IPS DF 4.7 (cell line): ENCODE results near the gene MYLK2.

Experiments
- DNase-seq: peaks from one replicate; pipeline ENCODE4 v3.0.0-alpha.2; 2013; ENCODE audit warnings: low spot score; ENCODE audit errors: extremely low read depth

Gene MYLK2

DNA sequence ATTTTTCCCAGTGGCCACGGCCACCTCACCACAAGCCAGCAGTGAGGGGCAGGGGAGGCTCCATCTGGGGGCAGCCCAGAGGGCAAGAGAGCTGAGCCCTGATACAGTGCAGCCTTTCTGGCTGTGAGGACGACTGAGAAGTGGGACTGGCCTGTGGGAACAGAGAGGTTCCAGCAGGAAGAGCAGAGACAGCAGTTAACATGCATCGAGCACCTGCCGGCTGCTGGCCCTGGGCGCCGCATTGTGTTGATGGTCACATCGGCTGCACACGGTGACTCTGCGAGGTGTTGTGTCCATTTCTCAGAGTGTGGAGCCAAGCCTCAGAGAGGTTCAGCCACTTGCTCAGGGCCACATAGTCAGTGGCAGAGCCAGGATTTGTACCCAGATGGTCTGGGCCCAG lies 16.4 kb downstream of the MYLK2 start:
- no peak for DNase-seq

DNA sequence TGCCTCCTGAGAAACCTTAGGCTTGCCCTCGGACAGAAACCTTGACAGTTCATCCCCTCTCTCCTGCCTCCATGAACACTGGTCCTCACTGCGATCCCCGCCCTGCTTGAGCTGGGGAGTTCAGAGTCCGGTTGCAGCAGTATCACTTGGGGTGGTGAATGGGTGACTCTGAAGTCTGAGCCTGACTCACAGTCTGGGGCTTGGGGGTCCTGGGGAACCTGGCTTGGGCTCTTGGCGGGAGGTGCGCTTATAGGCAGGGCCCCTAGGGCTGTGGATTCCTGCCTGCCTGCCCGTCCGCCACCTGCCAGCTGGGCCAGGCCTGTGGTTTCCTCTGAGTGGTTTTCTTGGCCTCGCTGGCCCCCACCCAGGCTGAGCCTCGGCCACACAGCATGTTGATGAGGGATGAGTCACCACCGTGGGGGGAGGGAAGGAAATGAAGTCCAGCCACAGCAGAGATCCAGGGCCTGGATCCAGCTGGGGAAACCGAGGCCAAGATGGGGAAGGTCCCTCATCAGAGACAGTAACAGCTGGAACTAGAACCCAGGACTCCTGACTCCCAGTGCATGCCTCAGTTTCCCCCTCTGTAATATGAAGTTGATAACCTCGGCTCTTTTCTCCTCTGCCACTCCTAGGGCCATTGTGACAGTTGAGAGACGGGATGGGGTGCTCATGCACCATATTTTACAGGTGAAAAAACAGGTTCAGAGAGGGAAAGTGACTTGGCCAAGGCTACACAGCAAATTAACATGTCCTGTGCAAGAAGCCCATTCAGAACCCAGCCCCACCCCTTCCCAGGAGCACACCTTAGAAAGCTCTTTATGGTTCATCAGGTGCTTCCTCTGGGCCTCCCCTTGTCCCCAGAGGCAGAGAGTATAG lies 17.1 kb downstream of the MYLK2 start:
- no peak for DNase-seq

DNA sequence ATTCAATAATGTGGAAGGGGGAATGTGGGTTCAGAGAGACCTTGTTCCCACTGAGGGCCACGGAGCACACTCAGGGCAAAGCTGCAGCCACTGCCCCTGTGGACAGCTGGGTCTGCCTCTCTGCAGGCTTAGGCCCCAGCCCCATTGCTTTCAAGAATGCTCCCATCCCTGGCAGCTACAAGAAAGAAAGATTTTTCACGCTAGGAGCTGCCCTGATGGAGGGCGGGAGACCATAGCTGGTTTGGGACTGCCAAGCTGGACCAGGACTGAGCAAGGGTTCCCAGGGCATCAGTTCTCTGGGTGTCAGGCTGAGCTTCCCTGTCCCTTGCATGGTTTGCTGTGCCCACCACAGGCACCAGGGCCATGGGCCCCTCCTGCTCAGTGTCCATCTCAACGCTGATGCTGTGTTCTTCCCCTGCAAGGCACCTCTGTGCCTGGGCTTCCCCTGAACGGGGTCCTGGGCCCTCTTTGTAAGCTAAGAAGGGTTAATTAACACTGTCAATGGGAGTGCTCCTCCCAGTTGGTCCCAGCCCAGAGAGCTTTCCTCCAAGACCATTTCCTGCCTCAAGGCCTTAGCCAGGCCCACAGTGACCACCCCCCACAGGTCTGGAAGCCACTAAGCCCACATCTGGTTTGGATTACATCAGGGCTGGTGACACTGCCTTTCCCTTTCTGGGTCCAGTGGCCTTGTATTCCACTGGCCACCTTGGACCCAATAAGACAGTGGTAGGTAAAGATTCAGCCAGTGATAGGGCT lies 17.9 kb downstream of the MYLK2 start:
- no peak for DNase-seq

DNA sequence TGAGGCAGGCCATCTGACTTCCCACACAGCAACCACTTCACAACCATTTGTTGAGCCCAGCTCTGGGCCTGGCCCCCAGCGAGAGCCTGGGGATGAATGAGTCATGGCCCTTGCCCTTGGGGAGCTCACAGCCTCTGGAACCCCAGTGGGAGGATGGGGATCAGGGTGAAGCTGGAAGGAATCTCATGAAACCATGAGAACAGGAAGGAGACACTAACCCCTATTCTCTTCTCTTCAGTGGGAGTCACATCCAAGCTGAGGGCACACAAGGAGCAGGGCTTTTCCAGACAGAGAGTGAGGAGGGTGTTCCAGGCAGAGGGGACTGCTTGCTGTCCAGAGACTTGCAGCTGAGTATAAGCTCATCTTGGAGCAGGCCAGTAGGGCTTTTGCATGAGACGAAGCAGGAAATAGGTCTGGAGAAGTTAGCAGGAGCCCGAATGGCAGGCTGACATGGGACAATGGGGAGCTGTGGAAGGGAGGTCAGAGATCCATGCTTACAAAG lies 18.8 kb downstream of the MYLK2 start:
- DNase-seq = no peak

DNA sequence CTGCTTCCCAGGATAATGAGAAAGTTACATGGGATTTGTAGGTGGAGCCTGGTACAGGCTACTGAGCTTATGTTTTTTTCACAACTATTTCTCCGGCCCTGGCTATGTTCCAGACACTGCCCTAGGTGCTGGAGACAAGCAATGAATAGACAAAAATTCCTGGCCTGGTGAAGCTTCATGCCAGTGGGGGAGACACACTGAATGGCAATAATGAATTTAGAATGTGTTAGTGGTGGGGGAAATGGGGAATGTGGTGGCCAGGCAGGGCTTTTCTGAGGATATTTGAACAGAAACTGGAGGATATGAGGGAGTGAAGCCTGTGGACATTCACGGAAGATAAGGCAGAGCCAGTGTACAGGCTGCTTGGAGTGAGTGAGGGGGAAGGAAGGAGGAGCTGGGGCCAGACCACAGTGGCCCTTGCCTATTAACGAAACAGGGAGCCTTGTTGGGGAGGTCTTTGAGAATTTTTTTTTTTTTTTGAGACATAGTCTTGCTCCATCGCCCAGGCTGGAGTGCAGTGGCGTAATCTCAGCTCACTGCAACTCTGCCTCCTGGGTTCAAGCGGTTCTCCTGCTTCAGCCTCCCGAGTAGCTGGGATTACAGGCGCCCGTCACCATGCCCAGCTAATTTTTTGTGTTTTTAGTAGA lies 19.6 kb downstream of the MYLK2 start:
- DNase-seq = no peak

DNA sequence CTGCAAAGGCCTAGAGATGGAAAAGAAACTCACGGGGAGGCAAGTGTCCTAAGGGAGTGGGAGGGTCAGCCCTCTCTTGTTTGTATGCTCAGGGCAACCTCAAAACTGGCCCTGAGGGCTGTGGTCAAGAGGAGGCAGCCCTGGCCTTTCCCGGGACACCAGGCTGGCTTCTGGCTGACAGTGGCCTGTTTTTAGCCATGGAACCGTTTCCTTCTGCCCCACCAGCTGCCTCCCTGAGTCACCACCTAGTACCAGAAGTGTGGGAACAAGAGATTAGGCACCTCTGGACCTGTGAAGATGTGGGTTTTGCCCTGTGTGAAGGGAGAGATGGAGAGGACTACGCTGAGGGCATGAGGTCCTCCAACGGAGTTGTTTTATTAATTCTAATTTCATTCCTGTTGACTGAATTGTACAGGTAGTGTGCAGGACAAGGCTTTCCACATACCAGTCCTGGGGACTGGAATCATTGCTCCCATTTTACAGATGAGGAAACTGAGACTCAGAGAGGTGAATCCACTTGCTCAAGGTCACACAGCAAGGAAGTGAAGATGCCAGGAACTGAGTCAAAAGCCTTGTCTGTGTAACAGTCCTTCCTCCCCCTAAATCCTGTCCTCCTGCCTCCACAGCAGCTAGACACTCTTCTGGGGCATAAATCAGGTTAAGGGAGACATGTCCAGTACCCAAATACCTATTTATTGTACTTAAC lies 20.8 kb downstream of the MYLK2 start:
- DNase-seq = no peak

DNA sequence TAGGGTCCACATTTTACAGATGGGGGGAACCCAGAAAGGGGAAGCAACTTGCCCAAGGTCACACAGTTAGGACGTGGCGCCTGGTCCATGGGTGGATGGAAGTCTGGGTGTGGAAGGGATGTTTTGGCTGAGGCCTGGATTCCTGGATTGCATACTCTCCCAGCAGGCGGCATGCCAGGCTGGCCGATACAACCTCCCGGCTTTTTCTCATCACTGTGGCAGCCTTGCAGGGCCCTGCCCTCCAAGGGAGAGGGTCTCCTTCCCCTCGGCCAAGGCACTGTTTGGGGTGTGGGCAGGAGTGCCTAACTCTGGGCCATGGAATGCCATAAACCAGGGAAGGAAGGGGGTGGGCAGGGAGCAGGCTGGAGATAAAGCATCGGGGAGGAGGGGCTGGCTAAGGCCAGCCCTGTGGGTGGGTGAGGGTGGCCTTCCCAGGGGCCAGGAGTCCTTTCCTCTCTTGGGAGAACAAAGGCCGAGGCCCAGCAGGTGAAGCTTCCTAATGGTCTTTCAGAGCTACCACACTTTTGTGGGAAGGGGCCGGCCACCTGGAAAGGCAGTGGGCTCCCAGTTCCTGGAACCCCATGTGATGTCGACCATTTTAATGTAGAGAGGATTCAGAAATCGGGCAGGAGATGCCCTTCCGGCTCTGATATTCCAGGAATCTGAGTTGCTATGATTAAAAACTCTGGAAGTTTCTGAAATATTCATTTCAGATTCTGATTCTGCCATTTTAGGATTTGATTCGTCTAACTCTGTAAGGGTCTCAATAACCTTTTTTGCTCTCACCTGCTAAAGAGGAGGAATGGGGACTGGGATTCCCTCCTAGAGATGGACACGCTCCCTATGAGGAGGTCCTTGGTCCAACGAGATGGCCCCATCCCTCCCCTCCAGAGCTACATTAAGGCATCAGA lies 22.0 kb downstream of the MYLK2 start:
- no peak for DNase-seq

DNA sequence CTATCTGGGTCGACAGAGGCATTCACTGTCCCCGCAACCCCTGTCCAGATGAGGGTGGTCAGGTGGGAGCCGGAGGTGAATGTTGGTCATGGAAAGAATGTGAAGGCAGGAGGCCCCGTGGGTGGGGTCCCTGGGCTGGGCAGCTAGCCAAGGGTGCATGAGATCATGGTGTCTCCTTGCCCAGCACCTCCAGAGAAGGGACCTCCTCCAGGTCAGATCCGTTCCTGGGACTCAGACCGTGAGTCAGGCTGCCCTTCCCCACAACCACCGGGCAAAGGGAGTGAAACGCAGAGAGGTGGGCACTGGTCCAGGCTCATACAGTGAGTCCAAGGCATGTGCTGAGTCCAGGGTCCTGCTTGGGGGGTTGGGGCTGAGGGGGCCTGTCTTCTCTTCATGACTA lies 22.8 kb downstream of the MYLK2 start:
- DNase-seq = no peak

DNA sequence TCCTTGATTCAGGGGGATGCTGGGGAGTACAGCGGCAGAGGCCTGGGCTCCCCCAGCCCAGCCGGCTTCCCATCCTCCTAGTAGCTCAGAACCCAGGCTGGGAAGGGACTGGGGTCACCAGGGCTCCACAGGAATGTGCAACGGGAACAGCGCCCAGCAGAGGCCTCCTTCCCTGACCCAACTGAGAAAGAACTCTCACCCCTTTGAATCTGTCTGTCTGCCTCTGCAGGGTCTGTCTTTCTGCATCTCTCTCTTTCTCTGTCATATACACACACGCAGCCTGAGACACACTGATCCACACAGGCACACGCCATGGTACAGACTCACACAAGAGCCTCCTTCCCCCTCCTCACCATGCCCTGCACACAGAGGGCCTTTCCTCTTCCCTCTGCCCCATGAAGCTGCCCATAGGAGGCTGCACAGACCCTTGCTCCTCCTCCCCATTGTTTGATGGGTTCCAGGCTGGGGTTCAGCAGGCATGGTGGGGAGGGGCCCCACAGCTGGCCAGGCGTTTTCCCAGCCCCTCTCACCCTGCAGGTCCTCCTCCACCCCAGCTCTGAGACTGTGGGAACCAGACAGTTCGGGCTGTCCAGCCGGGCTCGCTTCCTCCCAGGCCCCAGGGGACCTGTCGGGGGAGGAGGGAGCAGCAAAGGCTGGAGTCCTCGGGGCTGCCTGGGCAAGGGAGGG lies 23.5 kb downstream of the MYLK2 start:
- no peak for DNase-seq

DNA sequence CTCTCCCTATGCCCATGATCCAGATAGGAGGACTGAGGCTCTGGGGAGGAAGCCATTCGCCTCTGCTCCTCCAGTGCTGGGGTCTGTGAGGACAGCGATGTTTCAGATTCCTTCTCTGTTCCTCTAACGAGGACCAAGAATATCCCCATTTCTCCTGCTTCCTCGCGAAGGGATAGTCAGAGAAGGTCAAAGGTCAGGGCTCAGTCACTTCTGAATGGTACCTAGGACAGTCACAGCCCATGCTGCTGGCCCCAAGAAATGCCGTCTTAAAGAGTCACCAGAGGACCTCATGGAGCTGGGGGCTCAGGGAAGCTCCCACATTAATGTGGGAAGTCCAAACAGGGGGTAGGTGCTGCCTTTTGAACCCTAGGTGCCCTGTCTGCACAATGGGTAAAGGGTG lies 24.1 kb downstream of the MYLK2 start:
- DNase-seq = no peak

DNA sequence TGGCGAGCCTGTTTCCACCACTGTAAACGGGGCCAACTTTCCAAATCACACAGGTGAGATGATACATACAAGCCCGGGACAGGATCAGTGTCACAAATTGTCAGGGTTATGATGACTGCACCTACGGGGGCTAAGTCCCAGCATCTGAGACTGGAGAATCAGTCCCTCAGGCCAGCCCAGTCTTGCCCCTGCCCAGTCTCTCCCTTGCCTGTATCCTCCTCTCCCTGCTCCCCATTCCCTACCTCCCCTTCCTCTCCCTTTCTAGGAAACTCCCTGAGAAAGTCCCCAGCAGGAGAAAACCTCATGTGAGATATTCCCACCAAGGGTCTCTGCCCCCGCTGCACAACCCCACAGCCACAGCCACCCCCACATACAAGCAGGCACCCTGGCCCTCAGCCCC lies 24.7 kb downstream of the MYLK2 start:
- no peak for DNase-seq

DNA sequence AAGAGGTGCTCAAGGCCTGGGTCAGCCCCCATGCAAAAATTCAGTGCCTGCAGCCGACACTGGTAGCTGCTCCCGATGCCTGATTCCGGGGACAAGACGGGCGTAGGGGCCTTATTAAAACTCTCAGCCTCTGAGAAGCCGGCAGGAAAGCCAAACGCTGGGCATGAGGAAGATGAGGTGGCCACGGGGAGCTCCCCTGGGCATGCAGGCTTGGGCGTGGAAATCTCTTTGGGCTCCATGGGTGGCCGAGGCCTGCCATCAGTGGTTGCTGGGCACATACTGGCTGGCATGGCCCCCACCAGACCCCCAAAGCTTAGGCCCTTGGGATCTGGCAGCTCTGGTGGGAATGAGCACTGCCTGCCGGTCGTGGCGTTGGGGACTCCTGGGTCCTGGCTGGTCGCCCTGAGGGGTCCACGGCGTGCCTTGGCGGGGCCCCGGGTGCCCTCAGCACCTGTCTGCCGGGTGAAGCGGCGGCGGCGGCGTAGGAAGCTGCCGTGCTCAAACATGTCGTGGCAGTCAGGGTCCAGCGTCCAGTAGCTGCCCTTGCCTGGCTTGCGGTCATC lies 25.7 kb downstream of the MYLK2 start:
- DNase-seq = no peak

DNA sequence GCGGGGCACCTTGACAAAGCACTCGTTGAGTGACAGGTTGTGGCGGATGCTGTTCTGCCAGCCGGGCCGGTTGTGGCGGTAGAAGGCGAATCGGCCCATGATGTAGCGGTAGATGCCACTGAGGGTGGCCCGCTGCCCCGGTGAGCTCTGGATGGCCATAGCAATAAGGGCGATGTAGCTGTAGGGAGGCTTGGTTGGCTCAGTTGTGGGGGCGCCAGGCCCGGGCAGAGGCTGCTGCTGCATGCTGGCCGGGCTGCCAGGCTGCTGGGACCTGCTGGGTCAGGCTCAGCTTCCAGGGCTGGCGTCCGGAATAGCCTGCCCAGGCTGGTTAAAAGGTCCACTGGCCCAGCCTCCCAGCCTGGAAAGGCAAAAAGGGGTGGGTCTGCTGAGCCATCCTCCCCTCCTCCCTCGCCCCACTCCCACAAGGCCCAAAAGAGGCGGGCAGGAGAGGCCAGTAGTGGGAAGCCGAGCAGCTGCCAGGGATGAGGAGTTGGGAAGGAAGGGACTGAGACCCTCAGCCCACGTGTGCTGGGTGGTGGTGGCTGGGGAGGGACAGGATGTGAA lies 26.2 kb downstream of the MYLK2 start, which contains the start of gene FOXS1:
FOXS1 (minus strand) TSS at position 305 of the 564 bp plus-strand sequence; CDS start at position 243, 62 bp downstream.
- DNase-seq = no peak

DNA sequence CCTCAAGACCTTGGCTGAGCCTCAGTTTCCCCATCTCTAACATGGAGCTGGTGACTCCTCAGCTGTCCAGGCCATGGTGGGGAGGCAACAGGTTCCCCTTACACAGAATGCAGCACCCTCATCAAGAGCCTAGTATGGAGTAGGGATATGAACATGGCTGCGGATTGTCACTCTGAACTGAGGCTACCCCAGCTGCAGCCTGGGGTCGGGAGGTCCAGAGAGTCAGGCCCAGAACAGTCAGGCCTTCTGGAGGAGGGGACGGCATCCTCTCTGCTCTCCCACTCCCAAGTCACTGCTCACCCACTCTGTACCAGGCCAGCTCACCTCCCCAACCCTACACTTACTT lies 27.6 kb downstream of the MYLK2 start:
- no peak for DNase-seq

DNA sequence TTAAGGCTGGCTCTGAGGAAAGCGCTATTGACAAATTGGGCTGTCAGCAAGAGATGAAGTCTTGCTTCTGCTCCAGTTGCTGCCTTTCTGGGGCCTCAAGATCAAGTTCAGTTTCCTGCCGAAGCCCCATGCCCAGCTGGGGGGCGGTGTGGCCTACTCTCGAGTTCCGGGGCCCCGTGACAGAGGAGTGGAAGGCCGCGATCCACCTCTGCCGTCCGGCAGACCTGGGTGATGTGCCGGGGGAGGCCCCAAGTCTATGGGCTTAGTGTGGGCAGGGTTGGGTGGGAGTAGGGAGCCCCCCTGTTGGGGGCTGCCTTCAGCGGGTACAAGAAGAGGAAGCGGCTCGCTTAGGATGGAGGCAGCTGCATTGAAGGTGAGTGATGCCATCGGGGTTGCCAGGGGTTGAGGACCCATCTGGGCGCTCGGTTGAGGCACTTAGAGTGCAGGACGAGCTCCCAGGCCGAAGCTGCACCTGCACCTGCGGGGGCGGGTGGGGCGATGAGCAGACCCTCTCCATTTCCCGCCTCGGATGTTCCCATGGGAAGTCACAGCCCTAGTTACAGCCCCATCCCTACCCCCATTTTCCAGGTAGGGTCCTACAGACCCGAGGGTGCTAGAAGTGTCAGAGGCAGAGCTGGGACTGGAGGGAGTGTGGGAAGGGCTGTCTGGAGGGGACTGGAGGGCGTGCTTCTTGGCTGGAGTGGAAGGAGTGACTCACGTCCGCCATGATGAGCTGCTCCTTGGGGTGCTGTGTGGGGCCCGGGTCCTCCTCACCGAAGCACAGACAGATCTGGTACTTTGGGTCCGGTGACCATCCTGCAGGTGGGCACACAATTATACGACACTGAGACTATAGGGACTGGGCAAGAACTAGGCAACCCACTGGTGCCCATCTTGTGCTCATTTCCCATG lies 29.2 kb downstream of the MYLK2 start:
- no peak for DNase-seq

DNA sequence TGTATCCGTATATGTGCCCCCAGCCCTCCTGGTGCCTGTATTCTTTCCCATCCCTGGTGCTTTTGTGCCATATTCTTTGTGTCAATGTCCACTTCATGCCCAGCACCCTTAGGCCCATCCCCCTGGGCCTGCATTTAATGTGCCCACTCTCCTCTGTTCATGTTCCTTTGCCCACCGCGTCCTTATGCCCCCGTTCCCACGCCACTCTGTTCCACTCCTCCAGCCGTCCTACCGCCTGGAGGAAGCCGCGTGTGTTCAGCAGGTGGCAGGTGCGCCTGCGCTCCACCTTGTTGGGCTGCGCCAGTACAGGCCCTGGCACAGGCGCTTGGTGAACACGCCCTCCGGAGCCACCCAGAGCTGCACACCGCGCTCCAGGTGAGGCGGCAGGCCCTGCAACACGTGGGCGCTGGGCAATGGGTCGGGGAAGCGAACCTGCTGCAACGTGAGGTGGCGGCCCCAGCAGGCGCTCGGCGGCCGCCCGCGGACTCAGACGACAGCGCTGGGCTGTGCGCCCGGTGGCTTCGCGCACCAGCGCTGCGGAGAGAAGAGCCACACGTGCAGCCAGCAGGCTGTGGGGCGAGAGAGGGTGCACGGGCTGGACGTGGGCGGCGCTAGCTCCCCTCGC lies 30.3 kb downstream of the MYLK2 start:
- no peak for DNase-seq

DNA sequence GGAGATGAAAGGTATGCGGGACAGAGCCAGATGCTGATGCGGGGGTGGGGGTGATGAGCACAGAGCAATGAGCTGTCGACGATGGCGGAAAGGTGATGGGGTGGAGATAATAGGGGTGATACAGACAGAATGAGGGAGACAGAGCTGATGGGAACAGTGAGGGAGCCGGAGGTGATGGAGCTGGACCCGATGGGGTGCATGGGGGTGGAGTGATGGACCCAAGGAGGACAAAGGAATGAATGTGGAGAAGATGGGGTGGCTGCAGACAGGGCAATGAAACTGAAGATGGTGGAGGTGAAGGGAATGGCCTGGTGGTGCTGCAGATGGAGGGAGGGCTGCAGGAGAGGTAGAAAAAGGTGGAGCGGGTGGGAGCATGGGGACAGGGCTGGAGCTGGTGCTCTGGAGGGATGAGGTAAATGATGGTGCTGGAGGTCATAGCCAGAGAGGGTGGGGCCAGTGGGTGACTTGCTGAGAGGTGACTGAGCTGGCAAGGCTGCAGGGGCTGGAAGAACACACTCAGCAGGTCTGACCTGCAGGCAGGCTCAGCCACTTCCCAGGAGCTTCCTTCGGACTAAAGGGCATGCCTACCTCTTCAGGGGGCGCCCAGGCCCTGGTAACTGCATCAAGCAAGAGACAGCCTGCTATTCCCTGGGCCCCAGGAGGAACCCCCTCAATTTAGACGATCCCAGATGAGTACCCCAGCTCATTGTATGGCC lies 32.2 kb downstream of the MYLK2 start:
- no peak for DNase-seq
